Occipital lobe (tissue), 2 donors: ENCODE data around the gene ZG16B. TPM values are rescaled to one million over a fixed set of nuclear protein-coding genes. Genes with fewer than 3 reads are reported as not detected.
A peak's percentile ranks its signal among the peaks of the same experiment; 100 is the strongest.

Source experiments
- DNase-seq: peaks from one replicate; lab custom pipeline; 2025; lab: John Stamatoyannopoulos, UW
- total RNA-seq: library from RNA; depleted of rRNA; stranded (reverse); fragments of >200 nt; gene quantifications from one replicate; pipeline ENCODE4 v1.2.3, GENCODE V29; 2014

ZG16B gene
- total RNA-seq, 1 donor from 2014 or later, result 0.47 TPM

DNA sequence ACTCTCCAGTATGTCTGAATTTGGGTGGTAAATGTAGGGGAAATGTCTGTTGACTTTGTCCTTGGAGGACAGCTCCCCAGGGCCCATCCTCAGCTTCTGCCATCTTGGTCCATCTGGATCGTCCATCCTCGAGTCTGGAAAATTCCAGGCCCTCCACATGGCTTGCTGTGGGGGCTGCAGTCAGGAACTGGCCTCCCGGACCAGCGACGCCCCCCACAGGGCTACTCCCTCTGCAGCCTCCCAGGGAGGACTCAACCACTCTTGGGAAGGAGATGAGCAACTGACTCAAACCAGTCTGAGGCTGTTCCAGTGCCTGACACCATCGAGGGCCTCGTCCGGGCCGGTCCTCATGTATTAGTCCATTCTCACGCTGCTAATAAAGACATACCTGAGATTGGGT lies 5.5 kb upstream of the ZG16B start:
- no peak for DNase-seq

DNA sequence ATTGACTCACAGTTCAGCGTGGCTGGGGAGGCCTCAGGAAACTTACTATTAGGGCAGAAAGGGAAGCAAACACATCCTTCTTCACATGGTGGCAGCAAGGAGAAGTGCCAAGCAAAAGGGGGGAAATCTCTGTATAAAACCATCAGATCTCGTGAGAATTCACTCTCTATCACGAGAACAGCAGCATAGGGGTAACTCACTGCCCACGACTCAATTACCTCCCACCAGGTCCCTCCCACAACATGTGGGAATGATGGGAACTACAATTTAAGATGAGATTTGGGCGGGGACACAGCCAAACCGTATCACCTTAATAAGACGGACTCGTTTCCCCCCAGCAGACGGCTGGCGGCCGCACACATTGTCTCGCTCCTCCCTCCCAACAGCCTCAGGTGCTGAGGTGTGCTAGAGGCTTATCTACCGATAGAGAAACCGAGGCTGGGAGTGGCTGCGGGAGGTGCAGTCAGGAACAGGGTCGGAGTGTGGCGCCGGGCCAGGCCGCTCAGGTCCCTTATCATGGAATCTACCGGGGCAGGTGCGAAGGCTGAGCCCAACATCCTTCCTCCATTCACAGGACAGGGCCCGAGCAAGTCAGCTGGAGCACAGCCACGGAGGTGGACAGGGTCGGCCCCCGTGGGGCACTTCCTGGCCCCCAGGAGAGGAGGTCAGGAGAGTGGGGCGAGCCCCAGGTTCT lies 4.9 kb upstream of the ZG16B start:
- DNase-seq, result no peak

DNA sequence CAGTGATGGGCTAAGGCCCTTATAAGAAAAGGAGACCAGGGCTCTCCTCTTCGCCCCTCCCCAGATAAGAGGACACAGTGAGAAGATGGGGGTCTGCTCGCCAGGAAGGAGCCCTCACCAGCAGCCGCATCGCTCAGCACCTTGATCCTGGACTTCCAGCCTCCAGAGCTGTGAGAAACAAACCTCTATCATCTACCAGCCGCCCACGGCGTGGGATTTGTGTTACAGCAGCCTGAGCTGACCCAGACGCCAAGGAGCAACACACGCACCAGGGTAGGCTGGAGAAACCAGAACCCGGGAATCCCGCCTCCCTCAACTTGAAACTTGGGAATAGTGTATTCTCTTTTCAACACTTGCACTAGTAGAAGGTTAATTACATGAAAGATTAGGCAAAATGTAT lies 4.2 kb upstream of the ZG16B start:
- DNase-seq, result no peak

DNA sequence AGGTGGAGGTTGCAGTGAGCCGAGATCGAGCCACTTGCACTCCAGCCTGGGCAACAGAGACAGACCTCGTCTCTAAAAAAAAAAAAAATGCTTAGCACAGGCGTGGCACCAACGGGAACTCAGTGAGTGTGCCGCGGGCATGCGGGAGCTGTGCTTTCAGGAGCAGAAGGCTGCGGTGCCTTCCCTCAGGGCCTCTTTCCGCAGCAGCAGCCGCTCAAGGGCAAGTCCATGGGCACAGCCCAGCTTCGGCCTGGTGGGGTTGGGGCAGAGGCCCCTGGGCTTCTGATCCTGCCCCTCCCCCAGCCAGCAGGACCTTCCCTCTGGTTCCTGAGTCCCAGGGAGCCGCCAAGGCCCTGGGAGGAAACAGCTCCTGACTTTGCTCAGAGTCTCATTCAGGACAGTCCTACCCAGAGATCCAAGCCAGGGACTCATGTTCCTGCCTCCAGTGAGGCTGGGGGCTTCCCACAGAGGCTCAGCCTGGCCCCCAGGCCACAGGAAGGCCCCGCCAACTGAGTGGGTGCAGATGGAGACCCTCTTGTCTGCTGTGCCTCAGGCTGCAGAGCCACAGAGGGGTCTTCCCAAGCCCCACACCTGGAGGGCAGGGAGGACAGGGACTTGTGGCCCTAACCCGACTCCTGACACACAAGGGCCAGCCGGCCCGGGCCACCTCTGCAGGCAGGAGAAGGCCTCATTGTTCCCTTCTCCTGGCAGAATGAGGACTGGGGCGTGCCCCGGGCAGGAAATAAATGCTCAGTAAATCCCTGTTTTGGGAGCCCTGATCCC lies 3.3 kb upstream of the ZG16B start:
- DNase-seq, result no peak

DNA sequence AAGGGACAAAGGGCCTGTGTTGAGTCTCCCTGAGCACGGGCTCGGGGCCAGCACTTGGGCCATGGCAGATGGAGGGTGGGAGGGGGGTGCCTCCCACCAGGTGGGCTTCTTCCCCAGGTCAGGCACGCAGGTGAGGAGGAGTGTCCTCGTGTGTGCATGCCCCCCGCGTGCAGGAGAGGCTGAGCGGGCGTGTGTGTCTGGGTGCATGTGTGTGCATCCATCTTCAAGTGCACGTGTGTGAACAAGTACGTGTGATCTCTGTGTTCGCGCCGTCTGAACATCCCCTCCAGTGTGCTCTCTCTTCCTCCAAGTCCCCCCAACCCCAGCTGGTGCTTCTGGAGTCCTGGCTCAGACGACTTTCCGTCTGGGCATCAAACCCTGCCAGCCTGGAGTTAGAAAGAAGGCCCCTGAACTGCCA lies 2.7 kb upstream of the ZG16B start:
- DNase-seq, result no peak

DNA sequence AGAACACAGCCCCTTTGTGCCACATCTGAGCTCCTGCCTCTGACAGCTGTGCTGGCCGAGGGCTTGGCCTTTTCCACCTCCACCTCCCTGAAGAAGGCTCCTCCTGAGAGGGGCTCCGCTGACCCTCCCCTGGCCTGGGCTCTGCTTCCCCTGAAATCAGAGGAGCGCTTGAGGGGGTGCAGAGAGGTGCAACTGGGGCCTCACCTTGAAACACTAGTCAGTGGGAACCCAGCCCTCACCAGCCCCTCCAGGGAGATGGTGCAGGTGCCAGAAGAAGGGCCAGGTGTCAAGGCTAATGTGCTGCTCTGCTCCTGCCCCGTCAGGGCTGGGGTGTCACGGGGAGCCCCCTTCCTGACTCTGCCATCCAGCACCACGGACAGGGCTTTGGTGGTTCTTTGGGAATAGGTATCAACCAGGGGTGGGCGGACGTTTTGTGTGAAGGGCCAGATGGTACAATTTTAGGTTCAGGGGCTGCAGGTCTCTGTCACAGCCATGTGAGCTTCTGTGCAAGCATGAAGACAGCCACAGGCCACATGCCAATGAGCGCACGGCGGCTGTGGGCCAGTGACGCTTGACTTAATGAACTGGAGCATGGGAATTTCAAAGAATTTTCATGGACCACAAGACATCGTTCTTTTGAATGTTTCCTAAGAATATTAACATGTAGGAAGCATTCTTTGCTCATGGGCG lies 2.1 kb upstream of the ZG16B start:
- no peak for DNase-seq

DNA sequence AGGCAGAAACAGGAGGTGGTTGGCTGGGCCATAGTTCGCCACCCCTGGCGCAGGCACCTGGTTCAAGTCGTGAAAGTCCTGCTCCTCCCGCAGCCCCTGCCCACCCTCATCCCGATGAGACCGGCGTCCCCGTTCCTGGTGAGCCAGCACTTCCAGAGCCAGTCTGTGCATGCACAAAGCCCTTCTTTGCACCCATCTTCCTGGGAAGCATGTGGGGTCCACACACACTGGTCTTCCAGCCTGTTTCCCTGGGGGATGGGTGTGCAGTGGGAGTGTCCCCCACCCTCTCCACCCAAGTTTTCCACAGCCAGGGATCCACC lies 1.6 kb upstream of the ZG16B start:
- DNase-seq, result no peak

DNA sequence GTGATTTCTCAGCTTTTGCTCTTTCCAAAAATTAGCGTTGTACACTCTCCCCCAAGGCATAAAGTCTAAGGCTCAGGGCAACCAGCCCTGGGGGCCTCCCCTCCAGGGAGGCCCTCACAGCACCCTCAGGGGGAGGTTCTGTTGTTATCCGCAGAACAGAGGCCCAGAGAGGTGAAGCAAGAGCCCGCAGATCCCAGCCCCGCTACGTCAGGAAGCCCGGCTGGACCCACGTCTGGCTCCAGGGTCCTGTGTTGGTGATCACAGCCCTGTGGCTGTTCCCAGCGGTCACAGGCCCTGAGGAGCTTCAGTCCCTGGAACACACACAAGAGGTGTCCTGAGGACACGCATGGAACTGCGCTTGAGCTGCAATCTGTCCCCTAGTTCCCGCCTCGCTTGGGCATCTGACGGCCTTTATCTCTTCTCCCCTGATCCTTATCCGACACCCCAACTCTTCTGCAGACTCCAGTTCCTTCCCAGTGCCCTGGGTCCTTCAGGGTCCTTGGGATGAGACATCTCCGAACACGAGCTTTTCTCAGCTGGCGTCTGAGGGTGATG lies 1.1 kb upstream of the ZG16B start:
- no peak for DNase-seq

DNA sequence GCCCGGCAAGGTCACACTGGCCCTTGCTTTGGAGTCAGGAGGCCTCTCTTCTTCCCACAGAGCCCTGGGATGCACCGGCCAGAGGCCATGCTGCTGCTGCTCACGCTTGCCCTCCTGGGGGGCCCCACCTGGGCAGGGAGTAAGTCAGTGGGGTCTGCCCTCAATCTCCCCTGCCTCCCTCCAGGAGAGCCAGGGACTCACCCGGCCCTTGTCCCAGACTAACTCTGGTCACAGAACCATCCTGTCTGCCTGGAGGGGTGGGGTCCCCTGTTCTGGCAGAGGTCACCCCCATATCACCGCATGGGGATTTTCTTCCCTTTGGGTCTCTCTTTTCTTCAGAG lies 222 bp downstream of the ZG16B start:
- DNase-seq, result no peak

DNA sequence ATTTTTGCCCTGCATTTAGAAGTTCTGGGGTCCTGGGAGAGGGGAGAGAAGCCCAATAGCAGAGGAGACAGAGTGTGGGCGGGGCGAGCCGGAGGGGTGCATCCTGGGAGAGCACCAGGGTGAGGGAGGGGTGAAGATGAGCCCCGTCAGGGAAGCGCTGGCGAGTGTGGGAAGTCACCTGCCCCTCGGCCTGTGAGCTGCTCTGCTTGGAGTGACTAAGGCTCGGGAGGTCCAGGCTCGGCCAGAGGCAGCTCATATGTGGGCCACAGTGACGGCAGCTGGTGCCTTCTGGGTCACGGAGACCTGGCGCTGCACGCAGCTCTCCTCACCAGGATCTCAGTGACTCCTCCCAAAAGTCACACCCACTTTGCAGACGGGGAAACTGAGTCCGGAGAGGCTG lies 1.1 kb downstream of the ZG16B start:
- no peak for DNase-seq

DNA sequence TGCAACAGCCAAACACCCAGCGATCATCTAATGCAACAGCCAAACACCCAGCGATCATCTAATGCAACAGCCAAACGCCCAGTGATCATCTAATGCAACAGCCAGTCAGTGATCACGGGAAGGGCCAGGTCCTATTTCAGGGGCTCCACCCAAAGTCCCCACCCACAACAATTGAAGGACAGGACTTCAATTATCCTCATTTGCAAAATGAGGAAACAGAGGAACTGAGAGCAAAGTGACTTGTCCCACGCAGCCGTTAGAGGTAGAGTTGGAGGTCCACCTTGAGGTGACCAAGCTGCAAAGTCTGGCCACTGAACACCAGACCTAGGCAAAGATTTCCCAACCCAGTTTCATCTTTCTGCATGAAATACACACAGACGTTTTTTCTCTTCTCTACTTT lies 3.7 kb downstream of the ZG16B start:
- no peak for DNase-seq

DNA sequence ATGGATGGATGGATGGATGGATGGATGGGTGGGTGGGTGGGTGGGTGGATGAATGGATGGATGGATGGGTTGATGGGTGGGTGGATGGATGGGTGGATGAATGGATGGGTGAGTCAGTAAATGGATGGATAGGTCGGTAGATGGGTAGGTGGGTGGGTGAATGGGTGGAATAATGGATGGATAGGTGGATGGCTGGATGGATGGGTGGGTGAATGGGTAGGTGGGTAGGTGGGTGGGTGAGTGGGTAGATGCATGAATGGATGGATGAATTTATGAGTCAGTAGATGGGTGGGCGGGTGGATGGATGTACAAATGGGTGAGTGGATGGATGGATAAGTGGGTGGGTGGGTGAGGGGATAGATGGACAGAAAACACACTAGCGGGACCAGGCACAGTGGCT lies 4.9 kb downstream of the ZG16B start:
- DNase-seq, result no peak

DNA sequence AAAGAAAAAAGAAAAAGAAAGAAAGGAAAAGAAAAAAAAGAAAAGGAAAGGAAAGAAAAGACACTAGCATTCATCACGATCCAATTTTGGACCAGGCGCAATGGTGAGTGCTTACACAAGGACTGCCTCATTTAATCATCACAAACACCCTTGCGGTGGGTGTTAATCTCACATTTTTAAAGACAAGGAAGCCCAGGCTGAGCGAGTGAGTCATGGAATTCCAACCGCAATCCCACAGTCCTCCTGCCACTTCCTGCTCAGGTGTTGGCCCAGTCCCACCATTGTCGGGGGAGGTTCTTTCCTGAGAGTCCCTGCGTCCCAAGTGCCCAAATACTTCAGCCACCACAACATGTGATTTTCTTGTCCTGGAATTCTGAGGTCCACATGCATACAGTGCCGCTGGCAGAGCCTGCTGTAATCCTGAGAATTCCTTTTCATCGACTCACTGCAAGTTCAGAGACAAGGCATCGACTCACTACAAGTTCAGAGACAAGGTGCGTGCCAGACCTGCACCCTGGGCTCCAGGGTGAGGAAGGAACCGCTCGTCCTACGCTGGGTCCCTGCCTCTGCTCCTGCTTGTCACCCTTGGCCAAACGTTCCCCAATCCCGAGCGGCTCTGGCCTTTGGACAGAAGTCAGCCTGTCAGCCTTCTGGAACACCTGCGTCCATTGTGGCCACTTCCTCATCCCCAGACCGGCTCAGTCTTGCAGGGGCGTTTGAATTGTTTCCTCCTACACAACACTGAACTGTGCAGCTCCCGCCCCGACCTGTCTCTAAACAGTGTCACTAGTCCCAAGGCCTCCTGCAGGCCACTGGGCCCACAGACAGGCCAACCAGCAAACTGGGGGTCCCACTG lies 5.8 kb downstream of the ZG16B start:
- DNase-seq, result no peak

DNA sequence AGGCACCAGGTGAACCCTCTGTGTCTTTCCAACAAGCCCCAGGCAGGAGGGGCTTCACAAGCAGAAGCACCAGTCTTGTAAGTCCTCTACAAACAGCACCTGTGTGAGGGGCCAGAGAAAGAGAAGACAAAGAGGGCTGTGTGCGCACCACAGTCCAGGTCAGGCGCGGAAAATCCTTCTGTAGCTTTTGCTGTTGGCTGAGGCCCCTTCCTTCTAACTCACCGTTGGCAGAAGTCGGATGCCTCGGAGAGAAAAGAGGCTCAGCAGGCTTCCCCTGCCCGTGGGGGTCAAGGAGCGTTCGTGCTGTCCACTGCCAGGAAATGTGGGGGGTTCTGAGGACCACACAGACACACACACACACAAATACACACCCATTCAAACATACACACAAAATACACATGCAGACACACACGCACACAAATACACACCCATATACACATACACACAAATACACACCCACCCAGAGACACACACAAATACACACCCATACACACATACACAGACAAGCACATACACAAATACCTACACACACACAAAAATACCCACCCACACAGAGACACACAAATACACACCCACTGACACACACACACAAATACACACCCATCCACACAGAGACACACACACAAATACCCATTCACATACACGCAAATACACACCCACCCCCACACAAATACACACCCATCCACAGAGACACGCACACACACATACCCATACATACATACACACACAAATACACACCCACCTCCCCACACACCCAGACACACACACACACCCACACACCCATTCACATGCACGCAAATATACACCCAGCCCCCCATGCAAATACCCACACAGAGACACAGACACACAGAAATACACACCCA lies 6.8 kb downstream of the ZG16B start:
- no peak for DNase-seq

DNA sequence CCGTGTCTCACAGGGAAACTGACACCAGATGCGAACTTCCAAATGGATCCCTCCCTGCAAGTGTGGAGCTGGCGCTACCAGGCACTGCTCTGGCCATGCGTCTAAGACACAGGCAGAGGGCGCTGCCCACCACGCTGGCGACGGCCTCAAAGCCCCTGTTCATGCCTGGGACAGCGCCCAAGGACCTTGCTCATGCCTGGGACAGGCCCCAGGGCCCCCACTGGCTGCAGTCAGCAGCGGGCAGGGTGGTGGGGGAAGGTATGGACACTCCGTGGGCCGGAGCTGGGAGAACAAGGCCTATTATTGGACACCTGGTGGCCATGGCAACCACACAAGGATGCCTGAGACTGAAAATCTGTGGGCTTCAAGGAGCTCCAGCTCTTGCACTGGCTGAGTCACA lies 8.8 kb downstream of the ZG16B start:
- peak; percentile 43 for DNase-seq

DNA sequence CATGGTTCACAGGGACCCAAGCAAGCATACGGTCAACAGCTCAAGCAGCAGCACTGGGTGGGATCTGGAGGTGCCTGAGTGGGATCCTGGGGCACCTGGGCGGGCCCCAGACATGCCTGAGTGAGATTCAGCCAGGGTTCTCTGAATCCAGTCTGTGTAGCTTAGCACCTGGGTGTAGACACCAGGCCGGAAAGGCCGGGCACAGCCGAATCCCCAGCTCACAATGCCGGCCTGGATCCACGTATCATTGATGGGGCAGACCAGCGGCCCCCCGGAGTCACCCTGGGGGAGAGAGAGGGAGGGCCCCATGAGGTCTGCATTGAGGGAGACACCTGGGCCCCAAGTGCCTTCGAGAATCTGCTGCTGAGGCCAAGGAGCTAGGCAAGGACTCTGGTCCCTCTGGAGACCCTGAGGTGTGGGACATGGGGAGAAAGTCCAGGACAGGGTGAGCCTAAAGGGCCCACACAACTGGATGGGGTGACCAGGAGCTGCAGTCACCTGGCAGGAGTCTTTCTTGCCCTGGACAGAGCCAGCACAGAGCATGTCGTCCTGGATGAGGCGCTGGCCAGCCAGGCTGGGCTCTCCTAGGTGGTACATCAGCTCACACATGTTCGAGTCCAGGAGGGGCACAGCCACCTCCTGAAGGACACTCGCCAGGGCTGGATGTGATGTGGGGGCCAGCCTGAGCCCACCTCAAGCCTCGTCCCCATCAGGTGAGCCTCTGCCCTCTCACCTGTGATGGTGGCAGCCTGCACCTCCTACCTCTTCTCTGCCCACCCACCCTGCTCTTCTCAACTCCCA lies 9.7 kb downstream of the ZG16B start:
- DNase-seq, result no peak

DNA sequence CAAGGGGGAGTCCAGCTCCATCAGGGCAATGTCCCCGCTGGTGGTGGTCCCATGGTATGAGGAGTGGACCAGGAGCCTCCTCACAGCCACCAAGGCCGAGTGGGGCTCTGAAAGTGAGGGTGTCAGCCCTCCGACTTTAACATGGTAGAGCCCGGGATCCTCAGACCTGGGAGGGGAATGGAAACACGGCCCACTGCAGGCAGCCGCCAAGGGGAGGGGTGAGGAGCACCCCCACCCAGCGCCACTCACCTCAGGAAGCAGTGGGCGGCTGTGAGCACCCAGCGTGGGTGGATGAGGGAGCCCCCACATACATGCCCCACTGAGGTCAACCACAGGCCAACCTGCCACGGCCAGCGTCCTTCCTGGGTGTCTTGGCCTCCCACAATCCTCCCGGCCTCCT lies 10.8 kb downstream of the ZG16B start:
- no peak for DNase-seq

DNA sequence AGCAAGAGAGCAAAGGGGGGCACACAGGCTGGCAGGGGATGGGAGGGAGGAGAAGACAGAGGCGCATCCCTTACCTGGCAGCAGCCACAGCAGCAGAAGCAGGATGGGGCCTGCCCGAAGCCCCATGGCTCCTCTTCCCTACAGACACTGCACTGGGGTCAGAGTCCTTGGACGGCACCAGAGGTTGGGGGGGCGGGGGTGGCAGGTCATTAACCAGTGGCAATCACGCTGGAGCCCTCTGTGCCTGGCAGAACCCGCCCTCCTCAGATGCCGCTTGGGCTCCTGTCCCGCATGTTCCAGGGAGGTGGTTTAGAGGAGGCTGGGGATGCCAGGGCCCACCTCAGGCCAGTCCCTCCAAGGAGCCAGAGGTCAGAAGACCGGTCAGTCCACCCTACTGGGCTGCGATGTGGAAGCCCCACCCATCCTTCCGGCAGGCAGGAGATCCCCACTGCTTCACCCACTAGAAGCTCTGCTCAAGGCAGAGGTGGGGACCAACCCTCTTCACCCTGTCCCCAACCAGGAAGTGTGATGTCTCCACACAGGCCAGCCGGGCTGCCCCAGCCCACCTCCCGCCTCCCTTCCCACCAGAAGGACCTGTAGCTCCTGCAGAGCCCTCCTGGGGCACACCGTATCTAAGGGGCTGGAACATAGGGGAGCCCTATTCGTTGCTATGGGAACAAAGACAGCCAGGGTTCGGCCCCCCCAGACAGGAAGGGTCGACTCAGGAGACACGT lies 11.7 kb downstream of the ZG16B start:
- DNase-seq, result no peak

DNA sequence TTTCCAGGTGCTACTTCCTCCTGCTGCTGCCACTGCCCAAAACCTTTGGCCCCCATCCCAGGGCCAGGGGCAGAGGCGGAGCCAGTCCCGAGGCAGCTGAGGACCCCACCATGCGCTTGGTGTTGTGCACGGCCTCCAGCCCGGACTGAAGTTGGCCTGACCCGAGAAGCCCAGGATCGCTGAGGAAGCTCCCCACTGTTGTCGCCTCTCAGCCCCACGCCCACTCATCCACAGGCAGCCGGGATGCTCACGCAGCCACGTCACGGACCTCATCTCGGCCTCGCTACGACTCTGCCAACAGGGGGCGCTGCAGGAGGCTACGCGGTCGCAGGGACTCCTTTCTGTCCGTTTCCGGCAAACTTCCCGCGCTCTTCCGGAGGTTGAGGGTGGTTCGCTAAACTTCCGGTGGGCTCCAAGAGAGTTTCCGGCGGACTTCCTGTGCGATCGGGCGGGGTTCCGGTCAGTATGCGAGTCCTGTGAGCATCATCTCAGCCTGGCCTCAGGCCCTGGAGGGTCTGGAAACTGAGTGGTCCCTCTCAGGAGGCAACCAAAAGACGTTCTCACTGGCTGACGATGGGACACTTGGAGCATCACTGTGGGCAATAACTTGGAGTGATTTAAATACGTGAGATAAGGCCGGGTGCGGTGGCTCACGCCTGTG lies 12.4 kb downstream of the ZG16B start:
- no peak for DNase-seq
